Measurements from ENCODE around the gene STRIP2.
"Not testable (repeated sequence)": the region's sequence is repeated elsewhere in the genome, so short reads cannot be mapped to it uniquely, and the experiment has no call there.

GRCh38 chr7:129524405-129524804 is 90.2 kb downstream of the STRIP2 start:
- TF ChIP-seq EZH2 (IDR thresholded peaks at IDR 0.05; ENCODE audit: borderline replicate concordance, low read depth, low read length, poor library complexity, severe bottlenecking) = not testable (repeated sequence)
- TF ChIP-seq, protein P1, sequence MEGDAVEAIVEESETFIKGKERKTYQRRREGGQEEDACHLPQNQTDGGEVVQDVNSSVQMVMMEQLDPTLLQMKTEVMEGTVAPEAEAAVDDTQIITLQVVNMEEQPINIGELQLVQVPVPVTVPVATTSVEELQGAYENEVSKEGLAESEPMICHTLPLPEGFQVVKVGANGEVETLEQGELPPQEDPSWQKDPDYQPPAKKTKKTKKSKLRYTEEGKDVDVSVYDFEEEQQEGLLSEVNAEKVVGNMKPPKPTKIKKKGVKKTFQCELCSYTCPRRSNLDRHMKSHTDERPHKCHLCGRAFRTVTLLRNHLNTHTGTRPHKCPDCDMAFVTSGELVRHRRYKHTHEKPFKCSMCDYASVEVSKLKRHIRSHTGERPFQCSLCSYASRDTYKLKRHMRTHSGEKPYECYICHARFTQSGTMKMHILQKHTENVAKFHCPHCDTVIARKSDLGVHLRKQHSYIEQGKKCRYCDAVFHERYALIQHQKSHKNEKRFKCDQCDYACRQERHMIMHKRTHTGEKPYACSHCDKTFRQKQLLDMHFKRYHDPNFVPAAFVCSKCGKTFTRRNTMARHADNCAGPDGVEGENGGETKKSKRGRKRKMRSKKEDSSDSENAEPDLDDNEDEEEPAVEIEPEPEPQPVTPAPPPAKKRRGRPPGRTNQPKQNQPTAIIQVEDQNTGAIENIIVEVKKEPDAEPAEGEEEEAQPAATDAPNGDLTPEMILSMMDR (conservative IDR thresholded peaks at IDR 0.05; ENCODE audit: low read depth, low read length) = not testable (repeated sequence)
